Measurements from ENCODE around the gene LNPK.

LNPK gene

DNA sequence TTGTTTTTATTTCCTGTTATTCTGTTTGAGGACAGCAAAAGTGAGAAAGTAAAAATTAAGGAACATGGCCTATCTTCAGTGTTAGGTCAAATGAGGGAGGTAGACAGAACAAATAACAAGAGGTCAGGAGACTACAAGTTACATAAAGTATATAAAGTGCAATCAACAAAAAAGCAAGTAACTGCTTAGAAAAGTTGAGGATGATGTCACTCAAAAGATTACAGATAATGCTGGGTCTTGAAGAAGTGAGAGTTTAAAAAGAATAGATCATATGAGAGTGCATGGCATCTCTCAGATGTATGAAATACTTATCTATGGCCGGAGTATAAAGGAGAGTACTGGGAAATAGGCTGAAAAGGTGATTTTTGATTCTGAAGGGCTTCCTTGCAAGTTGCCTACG is 79.9 kb downstream of the LNPK start:
- TF ChIP-seq, protein P1, sequence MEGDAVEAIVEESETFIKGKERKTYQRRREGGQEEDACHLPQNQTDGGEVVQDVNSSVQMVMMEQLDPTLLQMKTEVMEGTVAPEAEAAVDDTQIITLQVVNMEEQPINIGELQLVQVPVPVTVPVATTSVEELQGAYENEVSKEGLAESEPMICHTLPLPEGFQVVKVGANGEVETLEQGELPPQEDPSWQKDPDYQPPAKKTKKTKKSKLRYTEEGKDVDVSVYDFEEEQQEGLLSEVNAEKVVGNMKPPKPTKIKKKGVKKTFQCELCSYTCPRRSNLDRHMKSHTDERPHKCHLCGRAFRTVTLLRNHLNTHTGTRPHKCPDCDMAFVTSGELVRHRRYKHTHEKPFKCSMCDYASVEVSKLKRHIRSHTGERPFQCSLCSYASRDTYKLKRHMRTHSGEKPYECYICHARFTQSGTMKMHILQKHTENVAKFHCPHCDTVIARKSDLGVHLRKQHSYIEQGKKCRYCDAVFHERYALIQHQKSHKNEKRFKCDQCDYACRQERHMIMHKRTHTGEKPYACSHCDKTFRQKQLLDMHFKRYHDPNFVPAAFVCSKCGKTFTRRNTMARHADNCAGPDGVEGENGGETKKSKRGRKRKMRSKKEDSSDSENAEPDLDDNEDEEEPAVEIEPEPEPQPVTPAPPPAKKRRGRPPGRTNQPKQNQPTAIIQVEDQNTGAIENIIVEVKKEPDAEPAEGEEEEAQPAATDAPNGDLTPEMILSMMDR (IDR thresholded peaks at IDR 0.05), result no peak

DNA sequence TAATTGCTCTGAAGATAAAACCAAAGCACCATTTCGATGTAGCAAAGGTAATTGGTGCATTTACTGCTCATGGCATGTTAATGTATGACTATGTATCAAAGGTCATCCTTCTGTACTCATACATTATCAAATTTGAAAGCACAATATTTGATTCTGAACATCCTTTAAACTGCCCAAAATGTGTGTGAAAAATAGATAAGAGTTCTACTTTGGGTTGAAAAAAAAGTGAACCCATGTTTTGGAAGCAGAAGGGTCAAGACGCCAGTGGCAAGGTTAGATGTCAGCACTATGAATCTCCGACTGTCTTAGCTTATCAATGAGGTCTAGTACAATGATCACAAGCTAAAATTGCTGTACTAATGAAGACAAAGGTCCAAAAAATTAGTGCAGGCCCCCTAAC is 83.1 kb downstream of the LNPK start:
- TF ChIP-seq, protein P1 (IDR thresholded peaks at IDR 0.05), result no peak

DNA sequence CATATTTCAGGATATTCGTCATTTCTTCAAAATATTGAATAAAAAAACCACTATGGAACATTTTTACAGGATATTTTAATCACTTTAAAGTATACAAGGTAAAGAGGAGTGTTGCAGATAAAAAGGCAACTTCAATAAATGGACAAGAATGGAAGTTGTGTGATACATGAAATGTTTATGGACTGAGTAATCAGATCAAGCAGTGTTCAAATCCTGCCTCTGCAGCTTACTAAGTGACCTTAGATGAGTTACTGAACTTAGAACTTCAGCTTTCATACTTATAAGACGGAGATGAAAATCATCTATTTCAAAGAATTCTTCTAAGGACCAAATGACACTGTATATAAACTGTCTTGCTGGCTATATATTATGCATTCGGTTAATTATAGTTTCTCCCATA is 87.2 kb downstream of the LNPK start:
- TF ChIP-seq, protein P1 (IDR thresholded peaks at IDR 0.05), result no peak

DNA sequence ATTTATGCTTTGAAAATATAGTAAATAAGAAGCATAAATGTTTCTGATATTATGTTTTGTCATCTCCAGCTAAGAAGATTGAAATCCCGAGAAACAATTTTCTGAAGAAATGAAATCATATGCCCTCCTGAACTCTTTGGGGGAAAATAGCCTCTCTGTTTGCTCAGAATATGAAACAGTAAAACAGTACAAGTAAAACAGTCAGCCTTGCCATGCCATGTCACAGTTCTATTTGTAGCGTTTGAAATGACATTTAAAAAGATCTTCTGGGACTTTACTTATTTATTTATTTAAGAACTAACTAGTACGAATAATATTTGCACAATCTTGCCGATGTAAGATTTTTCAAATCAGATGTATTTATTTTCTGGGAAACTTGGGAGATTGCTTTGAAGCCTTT is 98.0 kb downstream of the LNPK start:
- TF ChIP-seq, protein P1 (IDR thresholded peaks at IDR 0.05), result no peak

DNA sequence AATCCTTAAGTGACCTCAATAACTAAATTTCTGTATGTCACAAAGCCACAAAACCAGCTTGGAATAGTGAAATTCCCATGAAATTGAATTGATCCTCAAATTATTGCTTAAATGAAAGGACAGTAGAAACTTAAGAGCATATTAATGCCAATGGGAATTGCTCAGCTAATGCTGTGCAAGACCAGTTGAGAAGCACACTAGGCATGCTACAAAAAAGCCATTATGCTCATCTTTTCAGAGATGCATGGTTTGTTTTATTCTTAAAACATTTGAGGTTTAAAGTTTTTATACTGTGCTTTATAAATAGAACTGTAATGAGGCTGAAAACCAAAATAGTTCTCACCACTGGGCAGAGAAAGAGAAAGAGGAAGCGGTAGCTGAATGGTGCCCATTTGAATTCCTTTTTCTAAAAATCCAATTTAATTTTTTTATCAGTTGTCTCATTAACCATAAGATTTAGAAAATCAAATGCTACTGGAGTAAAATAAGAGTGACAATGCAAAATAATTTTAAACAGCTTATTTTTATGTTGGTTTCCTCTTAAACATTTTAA is 98.6 kb downstream of the LNPK start:
- TF ChIP-seq, protein P1 (IDR thresholded peaks at IDR 0.05), result no peak

DNA sequence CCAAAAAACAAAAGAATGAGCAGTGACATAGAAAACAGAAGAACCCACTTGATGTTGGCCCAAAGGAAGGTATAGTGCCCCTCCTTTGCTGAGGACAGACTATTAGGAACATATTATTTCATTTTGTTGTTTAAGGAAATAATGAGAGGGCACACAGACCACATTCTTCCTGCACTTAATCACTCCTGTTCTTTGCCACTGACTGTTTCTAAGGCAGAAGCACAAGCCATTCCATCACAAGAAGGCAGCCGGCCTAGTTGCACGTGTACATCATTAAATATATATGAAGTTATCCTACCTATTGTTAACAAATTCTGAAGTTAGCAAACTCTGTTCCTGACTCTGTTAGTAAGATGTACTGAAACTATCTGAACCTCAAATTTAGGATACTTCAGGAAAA is 110.0 kb downstream of the LNPK start:
- TF ChIP-seq, protein P1 (IDR thresholded peaks at IDR 0.05), result no peak

DNA sequence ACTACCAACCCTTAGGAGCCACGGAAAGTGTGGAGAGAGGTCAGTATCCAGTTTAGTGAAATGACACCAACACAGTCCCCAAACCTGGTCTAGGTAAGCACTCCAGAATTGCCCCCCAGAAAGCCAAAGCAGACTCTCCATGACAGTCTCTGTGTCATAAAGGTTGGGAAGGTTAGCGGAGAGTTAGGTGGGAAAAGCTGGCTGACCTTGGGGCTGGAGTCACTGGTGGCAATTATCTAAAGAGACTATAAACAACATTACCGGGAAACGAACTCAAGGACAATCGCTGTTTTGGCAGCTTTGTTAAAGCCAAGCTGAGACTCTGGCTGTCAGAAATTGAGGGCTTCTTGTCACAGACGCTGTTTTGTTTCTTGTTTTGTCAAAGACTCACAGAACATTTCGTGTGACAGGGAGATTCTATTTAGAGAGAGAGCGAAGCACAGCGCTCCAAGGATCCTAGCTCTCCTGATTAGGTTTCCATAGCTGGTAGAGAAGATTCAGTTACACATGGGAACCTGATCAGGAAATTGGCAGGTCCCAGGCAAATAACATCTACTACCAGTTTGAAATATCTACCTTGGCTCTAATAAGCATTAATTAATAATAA is 111.3 kb downstream of the LNPK start:
- TF ChIP-seq, protein P1 (IDR thresholded peaks at IDR 0.05), result no peak

Data from LNCAP (cell line).